T-cell (primary cell): ENCODE results near the gene OGFRL1. TPM values are rescaled to one million over a fixed set of nuclear protein-coding genes. Genes with fewer than 3 reads are reported as not detected.

Experiments used
- ATAC-seq, 4 experiments: fragments of 200-7000 bp in 3 of 4; fragments of 150-1000 bp in 1 of 4; cut with Tn5 transposase; replicated peaks in 1 of 4; 1 replicate in 3 of 4; 2 replicates in 1 of 4; pipeline ENCODE4 v1.10.0; 2021; ENCODE audit warnings: moderate library complexity in 3 of 4, mild to moderate bottlenecking in 2 of 4, moderate number of reproducible peaks in 1 of 4
- CTCF ChIA-PET, 2 donors: fragments of 300-600 bp; sonication (Branson Sonifier 250); formaldehyde crosslinking; loops; one replicate each; lab custom pipeline; 2022; ENCODE audit warnings: antibody characterized with exemption in 2 of 2; lab: Charles Lee
- POLR2A ChIA-PET, 2 donors: fragments of 300-600 bp; sonication (Branson Sonifier 250); formaldehyde crosslinking; loops; one replicate each; lab custom pipeline; 2022; ENCODE audit warnings: antibody characterized with exemption in 2 of 2; lab: Charles Lee
- DNase-seq, 35 experiments: peaks; one replicate each; pipeline versions ENCODE4 v3.0.0 to v3.0.0-alpha.2; 2013 to 2023
- H3K27ac ChIP-seq: one replicate; pipeline ENCODE4 v1.5.1; 2013; ENCODE audit warnings: low read length
- H3K27me3 ChIP-seq, 2 experiments: replicated peaks in 1 of 2; 1 replicate in 1 of 2; 2 replicates in 1 of 2; pipeline versions ENCODE4 v1.6.1 to v1.7.0; 2013; ENCODE audit warnings: low read length in 1 of 2, mixed read lengths in 1 of 2; ENCODE audit not compliant: control insufficient read depth in 2 of 2, insufficient read depth in 2 of 2; ENCODE audit errors: extremely low read depth in 1 of 2
- H3K36me3 ChIP-seq, 2 donors: 1 replicate in 1 of 2; 2 replicates in 1 of 2; pipeline versions ENCODE4 v1.6.1 to v1.7.0; 2013; ENCODE audit warnings: low read length in 1 of 2; ENCODE audit not compliant: control insufficient read depth in 2 of 2, insufficient read depth in 1 of 2; ENCODE audit errors: extremely low read depth in 1 of 2
- H3K4me1 ChIP-seq, 2 experiments: 1 replicate in 1 of 2; 2 replicates in 1 of 2; pipeline versions ENCODE4 v1.6.1 to v1.7.0; 2013; ENCODE audit warnings: low read length in 2 of 2, mixed read lengths in 1 of 2; ENCODE audit not compliant: insufficient read depth in 2 of 2, control insufficient read depth in 1 of 2; ENCODE audit errors: extremely low read depth in 1 of 2
- H3K4me3 ChIP-seq, 2 donors: 1 replicate in 1 of 2; 2 replicates in 1 of 2; pipeline versions ENCODE4 v1.5.1 to v1.7.0; 2013; ENCODE audit warnings: mild to moderate bottlenecking in 2 of 2, low read length in 1 of 2, moderate library complexity in 1 of 2; ENCODE audit not compliant: control insufficient read depth in 1 of 2; ENCODE audit errors: extremely low read depth in 1 of 2
- H3K9me3 ChIP-seq: 2 replicates; pipeline ENCODE4 v1.7.0; 2013
- H3K27ac Mint-ChIP-seq, 2 donors: one replicate each; pipeline ENCODE4 v1.8.0; 2020 to 2021; ENCODE audit warnings: mild to moderate bottlenecking in 2 of 2, mixed read lengths in 2 of 2
- H3K27me3 Mint-ChIP-seq, 2 donors: one replicate each; pipeline ENCODE4 v1.8.0; 2021 to 2022; ENCODE audit warnings: mixed read lengths in 2 of 2
- H3K36me3 Mint-ChIP-seq: one replicate; pipeline ENCODE4 v1.8.0; 2021; ENCODE audit warnings: mixed read lengths
- H3K4me1 Mint-ChIP-seq, 3 donors: one replicate each; pipeline ENCODE4 v1.8.0; 2020 to 2022; ENCODE audit warnings: mixed read lengths in 3 of 3, mild to moderate bottlenecking in 1 of 3
- H3K4me3 Mint-ChIP-seq, 3 donors: one replicate each; pipeline ENCODE4 v1.8.0; 2020 to 2022; ENCODE audit warnings: mild to moderate bottlenecking in 3 of 3, mixed read lengths in 3 of 3, moderate library complexity in 3 of 3
- H3K9me3 Mint-ChIP-seq, 3 donors: one replicate each; pipeline ENCODE4 v1.8.0; 2020 to 2022; ENCODE audit warnings: mixed read lengths in 3 of 3
- WGBS: methylation state at CpG from one replicate; pipeline ENCODE4 v1.1.5; 2013; ENCODE audit warnings: missing lambda C conversion rate; ENCODE audit not compliant: insufficient coverage; 5-methylcytosine and 5-hydroxymethylcytosine counted together
- total RNA-seq, 35 experiments: library from RNA in 6 of 35; stranded (reverse) in 6 of 35; fragments of 120-200 nt in 1 of 35; gene quantifications; one replicate each; pipeline versions ENCODE4 v1.2.1 to v1.2.4 and lab custom pipeline; 2013 to 2026

Gene OGFRL1
- total RNA-seq, 5 donors from 2014 or later (not counting 1 experiment from before 2014, with no cell fraction given): 7.3 to 10.0 (median 8.2) TPM

- Mint-ChIP-seq H3K36me3 (no peaks in the 10 kb centered on the region), H3K27ac (no peak overlapping the region), H3K27me3 (peaks cover 0 to 11% of the 10 kb centered on the region in 2 donors), H3K9me3 (no peaks in the 10 kb centered on the region), H3K4me3 (no peak overlapping the region), H3K4me1 (peaks cover 11 to 23% (median 13%) of the 10 kb centered on the region in 3 donors)
- Histone ChIP-seq H3K9me3 (no peaks in the 10 kb centered on the region), H3K27ac (no peak overlapping the region), H3K36me3 (no peaks in the 10 kb centered on the region), H3K27me3 (peaks cover 0 to 3% of the 10 kb centered on the region in 2 experiments), H3K4me1 (no peaks in the 10 kb centered on the region), H3K4me3 (no peak overlapping the region)
- no CpG with 5 or more reads among the region's 2 CpGs for WGBS
- ChIA-PET POLR2A (interaction anchor here in 1 of 2 donors (0.7 kb wide), 2 partner anchors 19 to 1341 kb away, joined by 3 read pairs; no protein-coding TSS in a partner anchor), CTCF (no interaction called here)
- no peak for DNase-seq
- no peak for ATAC-seq
These were observed 39.6 kb upstream of the OGFRL1 start for GRCh38 chr6:71248878-71249544.

DNA sequence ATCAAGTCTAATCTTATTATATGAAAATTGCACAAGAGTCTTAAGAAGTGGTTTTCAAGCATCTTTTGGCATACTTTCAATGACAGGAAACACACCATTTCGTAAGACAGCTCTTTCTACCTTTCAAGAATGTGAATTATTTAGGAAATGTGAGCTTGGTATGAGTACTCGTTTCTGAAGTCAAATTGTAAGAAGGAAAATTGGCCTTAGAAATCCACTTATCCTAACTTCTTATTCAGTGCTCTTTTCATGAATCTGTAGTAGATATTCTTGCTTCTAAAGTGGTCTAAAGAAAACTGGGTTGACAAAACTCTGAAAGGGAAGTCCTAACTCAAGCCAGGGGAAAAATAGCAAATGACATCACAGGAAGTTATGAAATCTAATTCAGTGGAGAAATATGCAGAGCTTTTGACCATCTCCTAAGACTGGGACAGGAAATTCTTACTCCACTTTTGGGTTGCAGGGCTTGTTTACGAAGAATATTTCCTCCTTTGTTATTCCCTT, 38.5 kb upstream of the OGFRL1 start:
- no peak for ATAC-seq
- no CpG with 5 or more reads among the region's 3 CpGs for WGBS
- Mint-ChIP-seq H3K4me3 (no peak overlapping the region), H3K27me3 (peaks cover 0 to 13% of the 10 kb centered on the region in 2 donors), H3K36me3 (no peaks in the 10 kb centered on the region), H3K27ac (no peak overlapping the region), H3K9me3 (no peaks in the 10 kb centered on the region), H3K4me1 (peaks cover 11 to 23% (median 13%) of the 10 kb centered on the region in 3 donors)
- no peak overlapping the region for H3K4me3 ChIP-seq
- H3K4me1 ChIP-seq: no peaks in the 10 kb centered on the region
- no peak for DNase-seq
- ChIA-PET POLR2A (no interaction called here), CTCF (interaction anchor here in 1 of 2 donors (0.9 kb wide), 1 partner anchor 38 kb away, joined by 3 read pairs; no protein-coding TSS in a partner anchor)
- peaks cover 0 to 3% of the 10 kb centered on the region in 2 experiments for H3K27me3 ChIP-seq
- H3K9me3 ChIP-seq: no peaks in the 10 kb centered on the region
- H3K27ac ChIP-seq: peak overlapping the region; percentile 7
- H3K36me3 ChIP-seq: no peaks in the 10 kb centered on the region

DNA sequence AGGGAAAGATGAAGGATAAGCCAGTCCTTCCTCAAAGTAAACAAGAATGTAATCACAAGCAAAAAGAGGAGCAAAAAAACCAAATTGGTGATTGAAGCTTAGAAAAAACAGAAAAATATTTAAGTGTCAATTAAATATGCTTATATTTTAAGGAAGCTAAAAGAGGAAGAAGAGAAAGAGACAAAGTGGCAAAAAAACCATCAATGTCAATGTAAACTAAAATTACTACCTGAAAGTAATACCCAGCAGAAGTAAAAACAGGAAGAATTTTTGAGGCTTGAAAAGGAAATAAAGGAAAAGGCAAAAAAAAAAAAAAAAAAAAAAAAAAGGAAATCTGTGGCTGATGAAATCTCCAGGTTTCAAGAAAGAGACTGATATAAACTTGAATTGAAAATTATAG, 36.2 kb upstream of the OGFRL1 start:
- no peak overlapping the region for H3K27ac Mint-ChIP-seq
- Histone ChIP-seq H3K4me3 (no peak overlapping the region), H3K36me3 (no peaks in the 10 kb centered on the region), H3K27ac (no peak overlapping the region), H3K27me3 (no peaks in the 10 kb centered on the region), H3K4me1 (no peaks in the 10 kb centered on the region), H3K9me3 (no peaks in the 10 kb centered on the region)
- DNase-seq: no peak
- H3K4me1 Mint-ChIP-seq: peaks cover 11 to 23% (median 13%) of the 10 kb centered on the region in 3 donors
- H3K4me3 Mint-ChIP-seq: no peak overlapping the region
- ChIA-PET CTCF (no interaction called here), POLR2A (no interaction called here)
- no peaks in the 10 kb centered on the region for H3K9me3 Mint-ChIP-seq
- H3K36me3 Mint-ChIP-seq: no peaks in the 10 kb centered on the region
- no peak for ATAC-seq
- peaks cover 0 to 12% of the 10 kb centered on the region in 2 donors for H3K27me3 Mint-ChIP-seq

DNA sequence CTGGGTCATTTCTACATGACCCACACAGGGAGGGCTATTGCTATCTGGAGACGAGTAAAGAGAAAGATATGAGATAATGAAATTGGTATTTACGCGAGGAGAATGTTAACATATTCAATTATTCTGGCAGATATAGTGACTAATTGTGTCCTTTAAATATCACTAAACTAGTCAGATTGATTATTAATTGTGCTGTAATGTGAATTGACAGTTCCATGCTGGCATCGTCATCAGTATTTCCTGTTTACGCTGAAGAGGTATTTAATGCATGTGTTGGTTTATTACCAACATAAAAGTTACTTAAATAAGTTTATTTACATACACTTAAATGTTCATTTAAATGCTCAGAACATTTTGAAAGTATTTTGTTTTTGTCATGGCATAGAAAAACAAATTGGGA, 35.7 kb upstream of the OGFRL1 start:
- ATAC-seq: no peak
- Histone ChIP-seq H3K9me3 (no peaks in the 10 kb centered on the region), H3K27me3 (no peaks in the 10 kb centered on the region), H3K36me3 (no peaks in the 10 kb centered on the region), H3K27ac (no peak overlapping the region), H3K4me1 (no peaks in the 10 kb centered on the region), H3K4me3 (no peak overlapping the region)
- no peak for DNase-seq
- Mint-ChIP-seq H3K36me3 (no peaks in the 10 kb centered on the region), H3K4me3 (no peak overlapping the region), H3K9me3 (no peaks in the 10 kb centered on the region), H3K4me1 (peaks cover 11 to 23% (median 13%) of the 10 kb centered on the region in 3 donors), H3K27ac (no peak overlapping the region), H3K27me3 (peaks cover 0 to 12% of the 10 kb centered on the region in 2 donors)
- ChIA-PET POLR2A (no interaction called here), CTCF (interaction anchor here in 1 of 2 donors (0.6 kb wide), 1 partner anchor 33 kb away, joined by 3 read pairs; no protein-coding TSS in a partner anchor)
- WGBS: no CpG with 5 or more reads among the region's 5 CpGs

DNA sequence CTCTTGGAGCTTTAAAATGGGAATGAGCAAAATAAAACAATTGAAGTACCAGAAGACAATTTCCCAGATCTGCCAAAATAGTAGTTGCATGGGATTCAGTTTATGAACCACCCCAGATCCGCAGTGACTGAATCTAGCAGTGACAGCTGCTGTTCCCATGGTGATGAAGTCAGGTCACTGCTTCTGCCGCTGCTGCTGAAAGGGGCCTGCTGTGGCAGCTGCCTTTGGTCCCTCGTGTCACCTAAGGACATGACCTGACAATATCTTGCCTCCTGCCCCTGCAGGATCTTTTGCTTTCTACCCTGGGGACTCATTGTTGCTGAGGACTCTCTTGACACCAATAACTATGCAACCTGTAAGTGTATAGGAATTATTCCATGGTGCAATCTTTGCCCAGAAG, 34.3 kb upstream of the OGFRL1 start:
- no peaks in the 10 kb centered on the region for H3K9me3 Mint-ChIP-seq
- peaks cover 0 to 14% of the 10 kb centered on the region in 2 donors for H3K27me3 Mint-ChIP-seq
- H3K36me3 Mint-ChIP-seq: no peaks in the 10 kb centered on the region
- Histone ChIP-seq H3K9me3 (no peaks in the 10 kb centered on the region), H3K4me3 (no peak overlapping the region), H3K27me3 (no peaks in the 10 kb centered on the region), H3K27ac (no peak overlapping the region), H3K4me1 (no peaks in the 10 kb centered on the region), H3K36me3 (no peaks in the 10 kb centered on the region)
- CTCF ChIA-PET: no interaction called here
- peaks cover 11 to 19% (median 13%) of the 10 kb centered on the region in 3 donors for H3K4me1 Mint-ChIP-seq
- POLR2A ChIA-PET: interaction anchor here in 1 of 2 donors (0.6 kb wide), 1 partner anchor 1234 kb away, joined by 3 read pairs; no protein-coding TSS in a partner anchor
- H3K27ac Mint-ChIP-seq: no peak overlapping the region
- WGBS: 89% methylated on average over 2 of the region's 3 CpGs
- H3K4me3 Mint-ChIP-seq: no peak overlapping the region
- ATAC-seq: no peak
- no peak for DNase-seq

- CTCF ChIA-PET: no interaction called here
- Mint-ChIP-seq H3K36me3 (no peaks in the 10 kb centered on the region), H3K27me3 (peaks cover 5 to 10% of the 10 kb centered on the region in 2 donors)
These were observed 30.3 kb upstream of the OGFRL1 start for GRCh38 chr6:71258078-71258866.

More at GRCh38 chr6:71258078-71258866, 30.3 kb upstream of the OGFRL1 start:
- H3K36me3 ChIP-seq: no peaks in the 10 kb centered on the region
- no peaks in the 10 kb centered on the region for H3K9me3 Mint-ChIP-seq
- H3K4me1 Mint-ChIP-seq: no peaks in the 10 kb centered on the region
- H3K9me3 ChIP-seq: no peaks in the 10 kb centered on the region
- H3K4me1 ChIP-seq: no peaks in the 10 kb centered on the region
- H3K27ac Mint-ChIP-seq: no peak overlapping the region
- no peak overlapping the region for H3K27ac ChIP-seq
- ATAC-seq (no peak), DNase-seq (no peak)
- no peak overlapping the region for H3K4me3 ChIP-seq
- 95% methylated on average over 3 of the region's 7 CpGs for WGBS
- no peak overlapping the region for H3K4me3 Mint-ChIP-seq
- POLR2A ChIA-PET: no interaction called here
- H3K27me3 ChIP-seq: peaks cover 0 to 2% of the 10 kb centered on the region in 2 experiments
